HepG2 (cell line): Measurements from ENCODE around the gene STAC.

Source experiments
- BRCA1 ChIP-seq: sonication (generic); formaldehyde crosslinking; IDR thresholded peaks from 2 replicates; pipeline ENCODE4 v1.4.0; 2020; ENCODE audit warnings: missing genetic modification reagents
- ZNF20 ChIP-seq: sonication (generic); formaldehyde crosslinking; IDR thresholded peaks from 2 replicates; pipeline ENCODE4 v1.4.0; 2020; ENCODE audit warnings: mild to moderate bottlenecking, moderate library complexity, missing genetic modification reagents
- ZSCAN30 ChIP-seq: sonication (generic); formaldehyde crosslinking; IDR thresholded peaks from 2 replicates; pipeline ENCODE4 v1.5.0; 2020; ENCODE audit warnings: mild to moderate bottlenecking, missing genetic modification reagents
- TF ChIP-seq, protein P1 (sequence below): sonication (generic); formaldehyde crosslinking; IDR thresholded peaks from 2 replicates; pipeline ENCODE4 v1.4.0; 2020; ENCODE audit warnings: low read depth, missing genetic modification reagents

- TF ChIP-seq ZNF20 (CRISPR knock-in tag), result no peak
- TF ChIP-seq BRCA1 (CRISPR knock-in tag), result no peak
- TF ChIP-seq, protein P1, sequence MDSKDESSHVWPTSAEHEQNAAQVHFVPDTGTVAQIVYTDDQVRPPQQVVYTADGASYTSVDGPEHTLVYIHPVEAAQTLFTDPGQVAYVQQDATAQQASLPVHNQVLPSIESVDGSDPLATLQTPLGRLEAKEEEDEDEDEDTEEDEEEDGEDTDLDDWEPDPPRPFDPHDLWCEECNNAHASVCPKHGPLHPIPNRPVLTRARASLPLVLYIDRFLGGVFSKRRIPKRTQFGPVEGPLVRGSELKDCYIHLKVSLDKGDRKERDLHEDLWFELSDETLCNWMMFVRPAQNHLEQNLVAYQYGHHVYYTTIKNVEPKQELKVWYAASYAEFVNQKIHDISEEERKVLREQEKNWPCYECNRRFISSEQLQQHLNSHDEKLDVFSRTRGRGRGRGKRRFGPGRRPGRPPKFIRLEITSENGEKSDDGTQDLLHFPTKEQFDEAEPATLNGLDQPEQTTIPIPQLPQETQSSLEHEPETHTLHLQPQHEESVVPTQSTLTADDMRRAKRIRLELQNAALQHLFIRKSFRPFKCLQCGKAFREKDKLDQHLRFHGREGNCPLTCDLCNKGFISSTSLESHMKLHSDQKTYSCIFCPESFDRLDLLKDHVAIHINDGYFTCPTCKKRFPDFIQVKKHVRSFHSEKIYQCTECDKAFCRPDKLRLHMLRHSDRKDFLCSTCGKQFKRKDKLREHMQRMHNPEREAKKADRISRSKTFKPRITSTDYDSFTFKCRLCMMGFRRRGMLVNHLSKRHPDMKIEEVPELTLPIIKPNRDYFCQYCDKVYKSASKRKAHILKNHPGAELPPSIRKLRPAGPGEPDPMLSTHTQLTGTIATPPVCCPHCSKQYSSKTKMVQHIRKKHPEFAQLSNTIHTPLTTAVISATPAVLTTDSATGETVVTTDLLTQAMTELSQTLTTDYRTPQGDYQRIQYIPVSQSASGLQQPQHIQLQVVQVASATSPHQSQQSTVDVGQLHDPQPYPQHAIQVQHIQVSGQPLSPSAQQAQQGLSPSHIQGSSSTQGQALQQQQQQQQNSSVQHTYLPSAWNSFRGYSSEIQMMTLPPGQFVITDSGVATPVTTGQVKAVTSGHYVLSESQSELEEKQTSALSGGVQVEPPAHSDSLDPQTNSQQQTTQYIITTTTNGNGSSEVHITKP (CRISPR knock-in tag), result no peak
- TF ChIP-seq ZSCAN30, result no peak
Measured at GRCh38 chr3:36434687-36435426, 54.6 kb downstream of the STAC start.
